Mesenchymal stem cell (in vitro differentiated cells and primary cell): Measurements from ENCODE around the gene RTEL1.
A peak's percentile ranks its signal among the peaks of the same experiment; 100 is the strongest.

Experiments
- DNase-seq: peaks from one replicate; pipeline ENCODE4 v3.0.0-alpha.2; 2013
- H2AFZ ChIP-seq: one replicate; pipeline ENCODE4 v1.6.1; 2013; ENCODE audit warnings: low read depth, mild to moderate bottlenecking, control low read depth, inconsistent platforms, low read length, moderate library complexity
- H2AK5ac ChIP-seq: 2 replicates; pipeline ENCODE4 v1.6.1; 2013; ENCODE audit warnings: low read length, moderate library complexity, mild to moderate bottlenecking, inconsistent platforms; ENCODE audit not compliant: severe bottlenecking
- H2BK120ac ChIP-seq: one replicate; pipeline ENCODE4 v1.6.1; 2013; ENCODE audit warnings: low read depth, mild to moderate bottlenecking, inconsistent platforms, low read length, moderate library complexity
- H2BK12ac ChIP-seq, 2 experiments: one replicate each; pipeline ENCODE4 v1.6.1; 2013; ENCODE audit warnings: inconsistent platforms in 2 of 2, low read length in 2 of 2, mild to moderate bottlenecking in 2 of 2, moderate library complexity in 2 of 2, control low read depth in 1 of 2
- H2BK15ac ChIP-seq: one replicate; pipeline ENCODE4 v1.6.1; 2013; ENCODE audit warnings: mild to moderate bottlenecking, low read depth, inconsistent platforms; ENCODE audit not compliant: poor library complexity, severe bottlenecking
- H2BK5ac ChIP-seq: 2 replicates; pipeline ENCODE4 v1.6.1; 2013; ENCODE audit warnings: low read depth, mild to moderate bottlenecking, low read length, control low read depth, inconsistent platforms; ENCODE audit not compliant: poor library complexity, severe bottlenecking
- H3K14ac ChIP-seq, 2 experiments: one replicate each; pipeline ENCODE4 v1.6.1; 2013; ENCODE audit warnings: inconsistent platforms in 2 of 2, low read length in 2 of 2, control low read depth in 1 of 2, mild to moderate bottlenecking in 1 of 2, moderate library complexity in 1 of 2
- H3K18ac ChIP-seq, 2 experiments: one replicate each; pipeline ENCODE4 v1.6.1; 2013; ENCODE audit warnings: inconsistent platforms in 2 of 2, low read length in 2 of 2, control low read depth in 1 of 2, low read depth in 1 of 2, mild to moderate bottlenecking in 1 of 2
- H3K23ac ChIP-seq, 2 experiments: one replicate each; pipeline ENCODE4 v1.6.1; 2013; ENCODE audit warnings: inconsistent platforms in 2 of 2, low read length in 2 of 2, mild to moderate bottlenecking in 2 of 2, moderate library complexity in 2 of 2, control low read depth in 1 of 2
- H3K27ac ChIP-seq: 2 replicates; pipeline ENCODE4 v1.5.1; 2013; ENCODE audit warnings: mild to moderate bottlenecking, moderate library complexity, low read length, control low read depth, inconsistent platforms; ENCODE audit not compliant: poor library complexity, severe bottlenecking
- H3K27me3 ChIP-seq, 2 experiments: 2 replicates each; pipeline versions ENCODE4 v1.6.1 to v1.7.0; 2013; ENCODE audit warnings: low read length in 2 of 2, mild to moderate bottlenecking in 2 of 2, moderate library complexity in 2 of 2, control low read depth in 1 of 2, inconsistent platforms in 1 of 2; ENCODE audit not compliant: control insufficient read depth in 1 of 2, insufficient read depth in 1 of 2
- H3K36me3 ChIP-seq, 2 experiments: 2 replicates each; pipeline versions ENCODE4 v1.6.1 to v1.7.0; 2013; ENCODE audit warnings: low read length in 2 of 2, control low read depth in 1 of 2, inconsistent platforms in 1 of 2, low read depth in 1 of 2, mild to moderate bottlenecking in 1 of 2; ENCODE audit not compliant: insufficient read depth in 2 of 2, control insufficient read depth in 1 of 2
- H3K4ac ChIP-seq, 2 experiments: one replicate each; pipeline ENCODE4 v1.6.1; 2013; ENCODE audit warnings: inconsistent platforms in 2 of 2, low read length in 2 of 2, mild to moderate bottlenecking in 2 of 2, moderate library complexity in 2 of 2, control low read depth in 1 of 2, low read depth in 1 of 2
- H3K4me1 ChIP-seq: 2 replicates; pipeline ENCODE4 v1.6.1; 2013; ENCODE audit warnings: low read depth, low read length, control low read depth; ENCODE audit not compliant: control insufficient read depth, insufficient read depth
- H3K4me2 ChIP-seq: 2 replicates; pipeline ENCODE4 v1.6.1; 2013; ENCODE audit warnings: low read length, mild to moderate bottlenecking, inconsistent platforms; ENCODE audit not compliant: poor library complexity, severe bottlenecking
- H3K4me3 ChIP-seq, 2 experiments: 2 replicates each; pipeline versions ENCODE4 v1.5.1 to v1.7.0; 2013; ENCODE audit warnings: low read length in 2 of 2, mild to moderate bottlenecking in 2 of 2, control low read depth in 1 of 2, low read depth in 1 of 2; ENCODE audit not compliant: insufficient read depth in 1 of 2
- H3K79me1 ChIP-seq: replicated peaks from 2 replicates; pipeline ENCODE4 v1.6.1; 2013; ENCODE audit warnings: mild to moderate bottlenecking, control low read depth, low read length, inconsistent platforms; ENCODE audit not compliant: poor library complexity, severe bottlenecking
- H3K9ac ChIP-seq: 2 replicates; pipeline ENCODE4 v1.7.0; 2013; ENCODE audit warnings: mild to moderate bottlenecking, low read length, moderate library complexity
- H3K9me3 ChIP-seq: 2 replicates; pipeline ENCODE4 v1.7.0; 2013; ENCODE audit warnings: mild to moderate bottlenecking, low read length; ENCODE audit not compliant: control insufficient read depth
- H4K8ac ChIP-seq: one replicate; pipeline ENCODE4 v1.6.1; 2013; ENCODE audit warnings: inconsistent platforms, mild to moderate bottlenecking, low read length, moderate library complexity
- H4K91ac ChIP-seq: one replicate; pipeline ENCODE4 v1.6.1; 2013; ENCODE audit warnings: mild to moderate bottlenecking, low read length, inconsistent platforms
- WGBS: methylation state at CpG from one replicate; pipeline ENCODE4 v1.1.7; 2013; ENCODE audit warnings: mixed read lengths; 5-methylcytosine and 5-hydroxymethylcytosine counted together

Gene RTEL1

DNA sequence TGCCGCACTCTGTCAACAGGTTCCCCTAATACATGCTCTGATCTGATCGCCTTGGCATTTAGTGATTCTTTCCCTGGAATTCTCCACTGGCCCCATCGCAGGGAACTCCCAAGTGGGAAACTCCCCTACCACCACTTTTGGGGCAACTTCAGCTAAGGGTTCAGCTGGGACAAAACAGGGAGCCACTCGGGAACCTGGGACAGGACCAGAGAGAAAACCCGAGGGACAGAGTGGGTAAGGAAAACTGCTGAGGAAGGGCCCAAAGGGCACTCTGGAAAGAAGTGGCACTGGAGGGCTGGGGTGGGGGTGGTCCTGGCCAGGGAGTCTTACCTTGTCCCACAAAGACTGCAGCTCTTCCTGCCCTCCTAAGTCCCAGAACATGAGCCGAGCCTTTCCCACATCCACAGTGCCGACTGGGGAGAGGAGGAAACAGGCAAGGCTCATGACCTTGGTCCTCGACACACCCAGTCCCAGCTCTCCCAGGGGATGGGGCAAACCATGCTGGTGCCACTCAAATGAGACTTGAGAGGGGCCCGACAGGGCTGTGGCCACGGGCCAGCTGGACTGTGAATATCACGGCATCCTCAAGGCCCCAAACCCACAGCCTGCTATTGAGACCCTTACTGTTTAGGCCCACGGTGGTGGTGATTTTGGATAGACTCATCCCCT, 48.0 kb downstream of the RTEL1 start:
- Histone ChIP-seq H2BK120ac (no peak overlapping the region), H3K4me3 (peak overlapping the region in 1 of 2 experiments; percentile 96), H3K27ac (no peak overlapping the region), H2BK12ac (no peak overlapping the region), H2BK15ac (no peak overlapping the region), H3K4me1 (peaks cover 45% of the 10 kb centered on the region), H4K8ac (no peak overlapping the region), H3K79me1 (peaks cover 24% of the 10 kb centered on the region), H2AK5ac (peak overlapping the region; percentile 21), H3K9me3 (no peaks in the 10 kb centered on the region), H3K9ac (peak overlapping the region; percentile 93), H2AFZ (no peak overlapping the region), H3K23ac (peak overlapping the region in 1 of 2 experiments; percentile 6), H4K91ac (no peak overlapping the region), H3K4ac (no peak overlapping the region), H2BK5ac (no peak overlapping the region), H3K4me2 (peak overlapping the region; percentile 82), H3K14ac (no peak overlapping the region), H3K36me3 (peaks cover 51 to 66% of the 10 kb centered on the region in 2 experiments), H3K18ac (no peak overlapping the region), H3K27me3 (no peaks in the 10 kb centered on the region)
- DNase-seq = no peak
- 96% methylated on average over 12 of the region's 12 CpGs for WGBS

GRCh38 chr20:63706852-63707557, 48.9 kb downstream of the RTEL1 start:
- Histone ChIP-seq H3K79me1 (peaks cover 19% of the 10 kb centered on the region), H2BK120ac (peak overlapping the region; percentile 75), H3K14ac (peak overlapping the region in 1 of 2 experiments; percentile 96), H3K36me3 (peaks cover 59 to 65% of the 10 kb centered on the region in 2 experiments), H4K91ac (peak overlapping the region; percentile 96), H3K4me2 (peak overlapping the region; percentile 82), H3K4me1 (peaks cover 36% of the 10 kb centered on the region), H2BK12ac (peak overlapping the region in 1 of 2 experiments; percentile 55), H2BK5ac (peak overlapping the region; percentile 1), H3K9me3 (peaks cover under 1% of the 10 kb centered on the region), H2AK5ac (no peak overlapping the region), H3K23ac (peak overlapping the region in 1 of 2 experiments; percentile 73), H3K27me3 (no peaks in the 10 kb centered on the region), H3K27ac (peak overlapping the region; percentile 32), H4K8ac (peak overlapping the region; percentile 75), H2BK15ac (peak overlapping the region; percentile 90), H3K4ac (peak overlapping the region; percentile 89 to 99), H3K18ac (peak overlapping the region; percentile 87 to 88), H3K9ac (peak overlapping the region; percentile 93), H2AFZ (peak overlapping the region; percentile 66), H3K4me3 (peak overlapping the region; percentile 90 to 96)
- DNase-seq = peak; percentile 57
- 5% methylated on average over 54 of the region's 56 CpGs for WGBS

GRCh38 chr20:63707558-63708300, 49.6 kb downstream of the RTEL1 start, which contains the start of the genes ARFRP1 and ZGPAT:
Gene ARFRP1 (minus strand): TSS chr20:63707976. CDS start chr20:63707091, 885 bp downstream.
Gene ZGPAT (plus strand): TSS chr20:63708039. CDS start chr20:63708581, 542 bp downstream.
- Histone ChIP-seq H3K14ac (peak within 1 kb of the TSS in 1 of 2 experiments; percentile 96), H2AFZ (peak within 1 kb of the TSS; percentile 66), H3K4me2 (peak within 1 kb of the TSS; percentile 82), H3K27ac (peak within 1 kb of the TSS; percentile 32), H2BK12ac (peak within 1 kb of the TSS in 1 of 2 experiments; percentile 76), H3K27me3 (no peaks in the 10 kb centered on the region), H3K18ac (peak within 1 kb of the TSS; percentile 87 to 88), H3K79me1 (peaks cover 16% of the 10 kb centered on the region), H2BK15ac (peak within 1 kb of the TSS; percentile 90), H2AK5ac (no peak within 1 kb of the TSS), H3K9ac (peak within 1 kb of the TSS; percentile 93), H3K36me3 (peaks cover 64 to 66% of the 10 kb centered on the region in 2 experiments), H3K4ac (peak within 1 kb of the TSS; percentile 89 to 99), H4K91ac (peak within 1 kb of the TSS; percentile 96), H4K8ac (peak within 1 kb of the TSS; percentile 99), H3K4me1 (peaks cover 31% of the 10 kb centered on the region), H2BK120ac (peak within 1 kb of the TSS; percentile 79), H3K23ac (peak within 1 kb of the TSS in 1 of 2 experiments; percentile 73), H2BK5ac (peak within 1 kb of the TSS; percentile 1), H3K4me3 (peak within 1 kb of the TSS; percentile 90 to 96), H3K9me3 (peaks cover 5% of the 10 kb centered on the region)
- DNase-seq = peak; percentile 75
- WGBS = under 1% methylated on average over 53 of the region's 98 CpGs
